HG02678 (cell line): Measurements from ENCODE around the gene RGS1.

Experiments
- ATAC-seq: cut with Tn5 transposase; IDR thresholded peaks from one replicate; pipeline ENCODE4 v1.9.1; 2021; ENCODE audit warnings: mild to moderate bottlenecking, moderate library complexity; ENCODE audit not compliant: unreplicated experiment

Gene RGS1

GRCh38 chr1:192552760-192553191 is 22.8 kb upstream of the RGS1 start:
- peak; percentile 32 for ATAC-seq

GRCh38 chr1:192553741-192554140 is 21.8 kb upstream of the RGS1 start:
- no peak for ATAC-seq

- no peak for ATAC-seq
These were observed 20.7 kb upstream of the RGS1 start for GRCh38 chr1:192554904-192555303.

- no peak for ATAC-seq
These were observed 20.2 kb upstream of the RGS1 start for GRCh38 chr1:192555399-192555798.

- ATAC-seq = no peak
These were observed 17.6 kb upstream of the RGS1 start for GRCh38 chr1:192557841-192558595.

GRCh38 chr1:192559115-192560006 is 16.2 kb upstream of the RGS1 start:
- no peak for ATAC-seq

GRCh38 chr1:192561301-192561700 is 14.3 kb upstream of the RGS1 start:
- ATAC-seq = no peak

- ATAC-seq = no peak
These were observed 12.4 kb upstream of the RGS1 start for GRCh38 chr1:192563129-192563528.

- ATAC-seq = no peak
These were observed 11.5 kb upstream of the RGS1 start for GRCh38 chr1:192564099-192564498.

GRCh38 chr1:192565946-192566345 is 9.6 kb upstream of the RGS1 start:
- no peak for ATAC-seq

- no peak for ATAC-seq
These were observed 8.9 kb upstream of the RGS1 start for GRCh38 chr1:192566657-192567056.

GRCh38 chr1:192568063-192568462 is 7.5 kb upstream of the RGS1 start:
- ATAC-seq = no peak

- no peak for ATAC-seq
These were observed 3.9 kb upstream of the RGS1 start for GRCh38 chr1:192571668-192572067.

GRCh38 chr1:192573499-192573898 is 2.1 kb upstream of the RGS1 start:
- no peak for ATAC-seq

- ATAC-seq = no peak
These were observed 1.5 kb upstream of the RGS1 start for GRCh38 chr1:192574073-192574472.

- no peak for ATAC-seq
These were observed 894 bp downstream of the RGS1 start for GRCh38 chr1:192576190-192577144.

- ATAC-seq = no peak
These were observed 1.9 kb downstream of the RGS1 start for GRCh38 chr1:192577145-192578140.

GRCh38 chr1:192578144-192578909 is 2.8 kb downstream of the RGS1 start:
- ATAC-seq = no peak
